HepG2 (cell line): ENCODE results near the gene RAD51C. TPM values are rescaled to one million over a fixed set of nuclear protein-coding genes. Genes with fewer than 3 reads are reported as not detected.

Source experiments
- ATAC-seq: fragments of 200-7000 bp; cut with Tn5 transposase; 3 replicates; pipeline ENCODE4 v1.9.1; 2020; ENCODE audit warnings: mild to moderate bottlenecking, moderate library complexity
- BruUV-seq: library from RNA; stranded (reverse); fragments of 400-500 nt; replicated peaks from 2 replicates; lab custom pipeline; 2021; lab: Mats Ljungman, UMichigan
- CTCF ChIA-PET: fragments of 300-600 bp; formaldehyde crosslinking; extraction: SDS; loops from one replicate; lab custom pipeline; 2021; ENCODE audit warnings: low total read pairs, inconsistent platforms, low intra/inter-chr PET ratio; lab: Yijun Ruan, JAX
- POLR2A ChIA-PET: fragments of 350-600 bp; sonication (Branson Sonifier 250); formaldehyde crosslinking; loops from one replicate; lab custom pipeline; 2020; ENCODE audit warnings: antibody characterized with exemption, inconsistent platforms; lab: Yijun Ruan, JAX
- DNase-seq: peaks from one replicate; pipeline ENCODE4 v3.0.0-alpha.2; 2015; ENCODE audit warnings: low spot score
- FAIRE-seq: peaks from 3 replicates; lab custom pipeline; 2011; peaks lifted over from hg19 to GRCh38; lab: Jason Lieb, UNC
- H2AFZ ChIP-seq: one replicate; pipeline ENCODE4 v1.6.1; 2011; ENCODE audit warnings: low read length, inconsistent platforms
- H3K27ac ChIP-seq: fragments of 300-600 bp; 3 replicates; pipeline ENCODE4 v1.8.0; 2011; ENCODE audit warnings: mixed run types, mild to moderate bottlenecking, mixed read lengths, low read length, inconsistent platforms; ENCODE audit not compliant: insufficient read depth; ENCODE audit errors: extremely low read length
- H3K27me3 ChIP-seq, 2 experiments: fragments of 200-600 bp in 1 of 2; 2 replicates in 1 of 2; 3 replicates in 1 of 2; pipeline versions ENCODE4 v1.6.0 to v1.8.0; 2011; ENCODE audit warnings: low read length in 2 of 2, mild to moderate bottlenecking in 2 of 2, moderate library complexity in 2 of 2, inconsistent platforms in 1 of 2; ENCODE audit not compliant: insufficient read depth in 2 of 2, control insufficient read depth in 1 of 2
- H3K36me3 ChIP-seq, 2 experiments: fragments of 200-600 bp in 1 of 2; replicated peaks in 1 of 2; 2 replicates in 1 of 2; 3 replicates in 1 of 2; pipeline versions ENCODE4 v1.5.1 to v1.8.0; 2011; ENCODE audit warnings: low read length in 2 of 2, inconsistent platforms in 1 of 2; ENCODE audit not compliant: insufficient read depth in 2 of 2, control insufficient read depth in 1 of 2
- H3K4me1 ChIP-seq: 2 replicates; pipeline ENCODE4 v1.5.1; 2012; ENCODE audit warnings: low read length, inconsistent platforms; ENCODE audit not compliant: insufficient read depth
- H3K4me2 ChIP-seq: 2 replicates; pipeline ENCODE4 v1.6.0; 2011; ENCODE audit warnings: low read depth, low read length, inconsistent platforms
- H3K4me3 ChIP-seq, 3 experiments: fragments of 200-600 bp in 1 of 3; sonication (generic), shearing (Covaris generic) in 1 of 3; replicated peaks in 1 of 3; 2 replicates each; pipeline ENCODE4 v1.5.1; 2011 to 2016; ENCODE audit warnings: low read length in 3 of 3, inconsistent platforms in 2 of 3, low read depth in 2 of 3, mild to moderate bottlenecking in 2 of 3, control low read depth in 1 of 3, mixed read lengths in 1 of 3; ENCODE audit not compliant: insufficient read depth in 1 of 3
- H3K79me2 ChIP-seq: one replicate; pipeline ENCODE4 v1.6.1; 2011; ENCODE audit warnings: low read length, inconsistent platforms; ENCODE audit not compliant: insufficient read depth
- H3K9ac ChIP-seq: 2 replicates; pipeline ENCODE4 v1.6.0; 2011; ENCODE audit warnings: mild to moderate bottlenecking, low read depth, low read length, inconsistent platforms; ENCODE audit not compliant: insufficient read depth
- H3K9me3 ChIP-seq: 2 replicates; pipeline ENCODE4 v1.5.1; 2012; ENCODE audit warnings: mild to moderate bottlenecking, low read length
- H4K20me1 ChIP-seq: 2 replicates; pipeline ENCODE4 v1.6.0; 2011; ENCODE audit warnings: inconsistent platforms, mild to moderate bottlenecking, low read length, moderate library complexity; ENCODE audit not compliant: insufficient read depth
- BCLAF1 ChIP-seq: fragments of 450-650 bp; IDR thresholded peaks from 2 replicates; pipeline ENCODE4 v1.6.1; 2017; ENCODE audit warnings: mild to moderate bottlenecking
- DNMT3B ChIP-seq: conservative IDR thresholded peaks from 2 replicates; pipeline ENCODE4 v1.6.1; 2016; ENCODE audit warnings: missing biosample characterization, control low read depth
- FOXM1 ChIP-seq: sonication (generic); formaldehyde crosslinking; IDR thresholded peaks from 2 replicates; pipeline ENCODE4 v1.5.0; 2020; ENCODE audit warnings: missing genetic modification reagents
- HNRNPL ChIP-seq: fragments of 200-400 bp; formaldehyde crosslinking; IDR thresholded peaks from 2 replicates; pipeline ENCODE4 v1.6.1; 2017; ENCODE audit warnings: mild to moderate bottlenecking, low read depth, low read length
- ISL2 ChIP-seq: sonication (generic); formaldehyde crosslinking; IDR thresholded peaks from 2 replicates; pipeline ENCODE4 v1.5.0; 2020; ENCODE audit warnings: missing genetic modification reagents
- KAT8 ChIP-seq: IDR thresholded peaks from 2 replicates; pipeline ENCODE4 v1.6.1; 2016; ENCODE audit warnings: missing genetic modification reagents, missing compliant biosample characterization
- PAWR ChIP-seq: sonication (generic); formaldehyde crosslinking; IDR thresholded peaks from 2 replicates; pipeline ENCODE4 v1.4.0; 2020; ENCODE audit warnings: missing genetic modification reagents, mild to moderate bottlenecking, borderline replicate concordance
- THRA ChIP-seq: sonication (generic); formaldehyde crosslinking; IDR thresholded peaks from 2 replicates; pipeline ENCODE4 v1.4.0; 2020; ENCODE audit warnings: missing genetic modification reagents, borderline replicate concordance
- ZNF354B ChIP-seq: sonication (generic); formaldehyde crosslinking; IDR thresholded peaks from 2 replicates; pipeline ENCODE4 v1.8.0; 2022; ENCODE audit warnings: mild to moderate bottlenecking, missing genetic modification reagents
- ZNF703 ChIP-seq: sonication (generic); formaldehyde crosslinking; IDR thresholded peaks from 2 replicates; pipeline ENCODE4 v1.5.1; 2020; ENCODE audit warnings: missing genetic modification reagents, mild to moderate bottlenecking, moderate library complexity, borderline replicate concordance
- WGBS: methylation state at CpG from one replicate; pipeline ENCODE4 v1.1.6; 2017; ENCODE audit warnings: low lambda C conversion rate; 5-methylcytosine and 5-hydroxymethylcytosine counted together
- in situ Hi-C: cut with HindIII; loops from 2 replicates; pipeline ENCODE4 v1.10.0; 2017; ENCODE audit warnings: low pct_unique_long_range_greater_than_20kb; ENCODE audit not compliant: extremely low pct_ligation_motif_present
- intact Hi-C: fragments of 100-400 bp; cut with micrococcal nuclease; formaldehyde crosslinking; loops from one replicate; pipeline ENCODE4 v1.10.0; 2022; ENCODE audit not compliant: unreplicated experiment
- polyA plus RNA-seq, 8 experiments: library from polyadenylated mRNA; depleted of rRNA in 3 of 8; stranded (reverse) in 7 of 8; unstranded in 1 of 8; fragments of >200 nt; fragmentation: Illumina TruSeq in 4 of 8; extraction: Trizol in 4 of 8; gene quantifications; 2 replicates each; pipeline versions ENCODE4 v1.2.1 to v1.2.3, GENCODE V29; 2011 to 2016; ENCODE audit warnings: low read depth in 4 of 8, missing spikeins in 1 of 8, mixed read lengths in 1 of 8; ENCODE audit not compliant: insufficient read depth in 1 of 8
- total RNA-seq, 5 experiments: library from RNA; depleted of rRNA; stranded (reverse); fragments of >200 nt; fragmentation: Illumina TruSeq; extraction: Trizol; gene quantifications; 2 replicates each; pipeline ENCODE4 v1.2.3, GENCODE V29; 2016; ENCODE audit warnings: low read depth in 1 of 5
- TF ChIP-seq, protein P1 (sequence below): sonication (generic); formaldehyde crosslinking; IDR thresholded peaks from 2 replicates; pipeline ENCODE4 v1.4.0; 2020; ENCODE audit warnings: missing genetic modification reagents

The RAD51C gene
- total and polyA plus RNA-seq, 2 of the 13 experiments (the other 11 are each of a cell fraction or from before 2014, with no cell fraction given) = 38.5 to 106 TPM

DNA sequence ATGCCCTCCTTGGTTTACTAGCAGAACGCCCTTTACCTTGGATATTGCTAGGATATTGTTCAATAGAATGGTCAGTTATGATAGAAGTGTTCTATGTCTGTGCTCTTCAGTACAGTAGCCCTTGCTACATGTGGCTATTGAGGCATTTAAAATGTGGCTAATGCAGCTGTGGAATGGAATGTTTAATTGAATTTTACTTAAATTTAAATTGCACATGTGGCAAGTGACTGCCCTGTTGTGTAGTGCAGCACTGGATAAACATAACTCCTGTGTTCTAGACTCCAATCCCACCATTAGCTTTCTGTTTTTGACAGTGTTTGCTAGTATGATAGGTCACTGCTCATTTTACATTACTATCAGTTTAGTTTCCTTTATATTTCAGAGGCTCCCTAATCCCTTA is 29.9 kb downstream of the RAD51C start (continued):
- TF ChIP-seq BCLAF1 (no peak), HNRNPL (no peak)
- TF ChIP-seq, protein P1, sequence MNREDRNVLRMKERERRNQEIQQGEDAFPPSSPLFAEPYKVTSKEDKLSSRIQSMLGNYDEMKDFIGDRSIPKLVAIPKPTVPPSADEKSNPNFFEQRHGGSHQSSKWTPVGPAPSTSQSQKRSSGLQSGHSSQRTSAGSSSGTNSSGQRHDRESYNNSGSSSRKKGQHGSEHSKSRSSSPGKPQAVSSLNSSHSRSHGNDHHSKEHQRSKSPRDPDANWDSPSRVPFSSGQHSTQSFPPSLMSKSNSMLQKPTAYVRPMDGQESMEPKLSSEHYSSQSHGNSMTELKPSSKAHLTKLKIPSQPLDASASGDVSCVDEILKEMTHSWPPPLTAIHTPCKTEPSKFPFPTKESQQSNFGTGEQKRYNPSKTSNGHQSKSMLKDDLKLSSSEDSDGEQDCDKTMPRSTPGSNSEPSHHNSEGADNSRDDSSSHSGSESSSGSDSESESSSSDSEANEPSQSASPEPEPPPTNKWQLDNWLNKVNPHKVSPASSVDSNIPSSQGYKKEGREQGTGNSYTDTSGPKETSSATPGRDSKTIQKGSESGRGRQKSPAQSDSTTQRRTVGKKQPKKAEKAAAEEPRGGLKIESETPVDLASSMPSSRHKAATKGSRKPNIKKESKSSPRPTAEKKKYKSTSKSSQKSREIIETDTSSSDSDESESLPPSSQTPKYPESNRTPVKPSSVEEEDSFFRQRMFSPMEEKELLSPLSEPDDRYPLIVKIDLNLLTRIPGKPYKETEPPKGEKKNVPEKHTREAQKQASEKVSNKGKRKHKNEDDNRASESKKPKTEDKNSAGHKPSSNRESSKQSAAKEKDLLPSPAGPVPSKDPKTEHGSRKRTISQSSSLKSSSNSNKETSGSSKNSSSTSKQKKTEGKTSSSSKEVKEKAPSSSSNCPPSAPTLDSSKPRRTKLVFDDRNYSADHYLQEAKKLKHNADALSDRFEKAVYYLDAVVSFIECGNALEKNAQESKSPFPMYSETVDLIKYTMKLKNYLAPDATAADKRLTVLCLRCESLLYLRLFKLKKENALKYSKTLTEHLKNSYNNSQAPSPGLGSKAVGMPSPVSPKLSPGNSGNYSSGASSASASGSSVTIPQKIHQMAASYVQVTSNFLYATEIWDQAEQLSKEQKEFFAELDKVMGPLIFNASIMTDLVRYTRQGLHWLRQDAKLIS (CRISPR knock-in tag) = no peak
- TF ChIP-seq, all 625 proteins: peak for 0

DNA sequence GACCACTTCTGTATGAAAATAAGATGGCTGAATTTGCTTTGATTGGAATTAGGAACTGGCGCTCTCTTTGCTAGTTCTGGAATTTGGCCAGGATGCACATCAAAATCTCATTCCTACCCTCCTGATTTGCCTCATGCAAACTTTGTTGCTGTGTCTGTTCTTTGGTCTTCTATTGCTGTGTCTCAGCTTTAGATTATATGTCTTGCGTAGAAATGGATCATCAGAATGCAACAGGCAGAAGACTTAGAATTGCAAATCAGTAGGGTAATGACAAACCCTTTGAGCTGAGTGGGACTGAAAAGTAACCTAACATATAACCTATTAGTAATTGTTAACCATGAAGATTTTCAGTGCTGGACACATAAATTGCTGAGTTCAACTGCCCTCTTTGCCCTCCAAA is 30.3 kb downstream of the RAD51C start:
- Histone ChIP-seq H3K9ac (no peak overlapping the region), H4K20me1 (no peaks in the 10 kb centered on the region), H3K79me2 (no peaks in the 10 kb centered on the region), H3K27me3 (no peaks in the 10 kb centered on the region; a peak in 1 of 5 replicates), H3K36me3 (peaks cover 3 to 8% of the 10 kb centered on the region in 2 experiments; a peak in 3 of 5 replicates), H2AFZ (no peak overlapping the region), H3K27ac (no peak overlapping the region), H3K4me3 (no peak overlapping the region), H3K4me1 (no peaks in the 10 kb centered on the region), H3K4me2 (no peak overlapping the region), H3K9me3 (no peaks in the 10 kb centered on the region)
- FAIRE-seq (no peak), ATAC-seq (no peak), DNase-seq (no peak)
- in situ Hi-C loops = no loop called here
- CTCF ChIA-PET = no interaction called here
- WGBS = 95% methylated on average over 2 of the region's 2 CpGs
- POLR2A ChIA-PET = no interaction called here
- intact Hi-C loops = no loop called here
- no TSS peak for BruUV-seq
- no peak for TF ChIP-seq ISL2 (CRISPR knock-in tag)
- TF ChIP-seq PAWR (CRISPR knock-in tag) = no peak
- no peak for TF ChIP-seq DNMT3B
- no peak for TF ChIP-seq FOXM1 (CRISPR knock-in tag)
- no peak for TF ChIP-seq KAT8
- TF ChIP-seq ZNF354B (CRISPR knock-in tag) = no peak
- no peak for TF ChIP-seq ZNF703
- TF ChIP-seq THRA (CRISPR knock-in tag) = no peak
